Measurements from ENCODE around the gene TNFAIP8L1. TPM values are rescaled to one million over a fixed set of nuclear protein-coding genes. Genes with fewer than 3 reads are reported as not detected.
"Not testable (repeated sequence)": the region's sequence is repeated elsewhere in the genome, so short reads cannot be mapped to it uniquely, and the experiment has no call there.

TNFAIP8L1 gene
- total and polyA plus RNA-seq, 10 donors = 12.5 to 39.8 (median 27.1) TPM

DNA sequence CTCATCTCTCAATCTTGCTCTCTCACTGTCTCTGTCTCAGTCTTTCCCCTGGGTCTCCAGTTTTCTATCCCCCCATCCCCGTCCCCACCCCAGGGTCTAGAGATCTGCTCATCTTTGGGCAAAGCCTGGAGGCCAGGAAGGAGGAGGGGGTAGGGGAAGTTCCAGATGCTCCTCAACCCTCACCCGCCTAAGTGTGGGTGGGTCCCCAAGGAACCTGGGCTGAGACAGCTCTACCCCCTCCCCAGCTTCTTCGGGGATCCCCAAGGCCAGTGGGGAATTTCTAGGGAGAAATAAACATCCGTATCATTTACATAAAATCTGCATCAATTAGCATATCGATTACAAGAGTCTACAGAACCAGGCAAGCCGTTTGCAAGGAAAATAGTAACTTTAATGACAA is 48.0 kb upstream of the TNFAIP8L1 start:
- Histone ChIP-seq H3K27ac (no peak overlapping the region), H3K4me1 (peaks cover 0 to 7% (median 0%) of the 10 kb centered on the region in 6 donors), H3K36me3 (no peaks in the 10 kb centered on the region), H3K4me3 (no peak overlapping the region), H3K27me3 (replicated peaks in 1 of 7) (peaks cover 0 to 94% (median 11%) of the 10 kb centered on the region in 7 donors), H3K9me3 (no peaks in the 10 kb centered on the region)
- TF ChIP-seq POLR2A (IDR thresholded peaks at IDR 0.05) = no peak
- no peak for TF ChIP-seq POLR2AphosphoS5 (IDR thresholded peaks at IDR 0.05)
- TF ChIP-seq, protein P1, sequence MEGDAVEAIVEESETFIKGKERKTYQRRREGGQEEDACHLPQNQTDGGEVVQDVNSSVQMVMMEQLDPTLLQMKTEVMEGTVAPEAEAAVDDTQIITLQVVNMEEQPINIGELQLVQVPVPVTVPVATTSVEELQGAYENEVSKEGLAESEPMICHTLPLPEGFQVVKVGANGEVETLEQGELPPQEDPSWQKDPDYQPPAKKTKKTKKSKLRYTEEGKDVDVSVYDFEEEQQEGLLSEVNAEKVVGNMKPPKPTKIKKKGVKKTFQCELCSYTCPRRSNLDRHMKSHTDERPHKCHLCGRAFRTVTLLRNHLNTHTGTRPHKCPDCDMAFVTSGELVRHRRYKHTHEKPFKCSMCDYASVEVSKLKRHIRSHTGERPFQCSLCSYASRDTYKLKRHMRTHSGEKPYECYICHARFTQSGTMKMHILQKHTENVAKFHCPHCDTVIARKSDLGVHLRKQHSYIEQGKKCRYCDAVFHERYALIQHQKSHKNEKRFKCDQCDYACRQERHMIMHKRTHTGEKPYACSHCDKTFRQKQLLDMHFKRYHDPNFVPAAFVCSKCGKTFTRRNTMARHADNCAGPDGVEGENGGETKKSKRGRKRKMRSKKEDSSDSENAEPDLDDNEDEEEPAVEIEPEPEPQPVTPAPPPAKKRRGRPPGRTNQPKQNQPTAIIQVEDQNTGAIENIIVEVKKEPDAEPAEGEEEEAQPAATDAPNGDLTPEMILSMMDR (IDR thresholded peaks at IDR 0.05 in 8 of 11, conservative IDR thresholded peaks at IDR 0.05 in 3 of 11) = no peak
- intact Hi-C loops (cut with DNase I; ENCODE audit: low total_unique reads) = no loop called here
- 36 to 55% (median 43%) methylated on average over 6 of the region's 6 CpGs for WGBS, 5 donors
- no peak for DNase-seq

DNA sequence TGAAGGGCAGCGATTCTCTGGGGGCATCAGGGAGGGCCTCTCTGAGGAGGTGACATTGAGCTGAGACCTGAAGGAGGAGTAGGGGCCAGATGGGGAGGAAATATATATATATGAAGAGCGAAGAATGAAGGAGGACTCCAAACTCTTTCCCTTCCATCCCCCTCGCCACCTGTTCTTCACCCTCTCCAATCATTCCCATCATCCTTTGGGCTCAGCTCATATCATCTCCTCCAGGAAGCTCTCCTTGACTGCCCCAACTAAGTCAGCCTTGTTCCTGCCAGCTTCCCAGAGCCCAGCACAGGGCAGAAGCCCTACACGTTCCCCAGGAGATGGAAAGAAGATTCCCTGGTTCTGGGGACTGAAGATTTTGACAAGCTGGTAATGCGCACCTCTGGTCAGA is 46.9 kb upstream of the TNFAIP8L1 start:
- H3K9me3 ChIP-seq = no peaks in the 10 kb centered on the region
- peaks cover 0 to 18% (median 5%) of the 10 kb centered on the region in 6 donors for H3K4me1 ChIP-seq
- no peak overlapping the region for H3K4me3 ChIP-seq
- intact Hi-C loops (cut with DNase I; ENCODE audit: low total_unique reads) = no loop called here
- no peak for DNase-seq
- no peaks in the 10 kb centered on the region for H3K36me3 ChIP-seq
- no peak overlapping the region for H3K27ac ChIP-seq
- TF ChIP-seq, protein P1 (IDR thresholded peaks at IDR 0.05 in 8 of 11, conservative IDR thresholded peaks at IDR 0.05 in 3 of 11) = no peak
- no peak for TF ChIP-seq POLR2A (IDR thresholded peaks at IDR 0.05)
- WGBS, 5 donors = 72 to 79% (median 76%) methylated on average over 5 of the region's 5 CpGs
- H3K27me3 ChIP-seq (replicated peaks in 1 of 7) = peaks cover 0 to 94% (median 10%) of the 10 kb centered on the region in 7 donors

DNA sequence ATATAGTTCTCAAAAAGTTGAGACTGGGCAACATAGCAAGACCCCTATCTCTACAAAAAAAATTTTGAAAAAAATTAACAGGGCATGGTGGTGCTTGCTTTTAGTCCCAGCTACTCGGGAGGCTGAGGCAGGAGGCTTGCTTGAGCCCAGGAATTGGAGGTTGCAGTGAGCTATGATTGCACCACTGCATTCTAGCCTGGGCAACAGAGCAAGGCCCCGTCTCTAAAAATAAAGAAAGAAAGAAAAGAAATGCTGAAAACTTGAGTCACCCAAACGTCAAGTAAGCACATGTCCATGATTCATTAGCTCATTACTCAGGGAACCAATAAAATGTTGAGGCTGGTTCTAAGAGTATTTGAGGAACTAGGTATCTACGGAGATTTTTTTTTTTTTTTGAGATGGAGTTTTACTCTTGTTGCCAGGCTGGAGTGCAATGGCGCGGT is 45.9 kb upstream of the TNFAIP8L1 start:
- intact Hi-C loops (cut with DNase I; ENCODE audit: low total_unique reads) = no loop called here
- no peak for DNase-seq
- H3K4me1 ChIP-seq = peaks cover 0 to 28% (median 10%) of the 10 kb centered on the region in 6 donors
- H3K27me3 ChIP-seq (replicated peaks in 1 of 7) = peaks cover 0 to 95% (median 12%) of the 10 kb centered on the region in 7 donors
- TF ChIP-seq, protein P1 (IDR thresholded peaks at IDR 0.05 in 8 of 11, conservative IDR thresholded peaks at IDR 0.05 in 3 of 11) = no peak
- no peak for TF ChIP-seq POLR2A (IDR thresholded peaks at IDR 0.05)
- TF ChIP-seq POLR2AphosphoS5 (IDR thresholded peaks at IDR 0.05) = no peak
- no peak overlapping the region for H3K27ac ChIP-seq
- WGBS, 5 donors = 41 to 49% (median 45%) methylated on average over 6 of the region's 6 CpGs
- no peaks in the 10 kb centered on the region for H3K36me3 ChIP-seq
- no peaks in the 10 kb centered on the region for H3K9me3 ChIP-seq
- no peak overlapping the region for H3K4me3 ChIP-seq

DNA sequence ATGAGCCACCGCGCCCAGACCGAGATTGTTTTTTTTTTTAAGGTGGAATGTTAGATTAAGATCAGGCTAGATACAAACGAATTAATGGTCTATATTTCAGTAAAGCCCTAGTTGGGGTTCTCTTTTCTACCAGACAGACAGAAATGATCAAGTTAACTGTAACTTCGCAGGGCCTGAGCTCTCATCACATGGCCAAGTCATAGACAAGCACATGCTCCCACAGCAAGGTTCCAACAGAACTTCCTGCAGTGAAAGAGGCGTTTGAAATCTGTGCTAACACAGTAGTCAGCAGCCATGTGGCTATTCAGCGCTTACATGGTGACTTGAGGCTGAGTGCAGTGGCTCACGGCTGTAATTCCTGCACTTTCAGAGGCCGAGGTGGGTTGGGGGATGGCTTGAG is 45.1 kb upstream of the TNFAIP8L1 start:
- H3K27ac ChIP-seq = no peak overlapping the region
- intact Hi-C loops (cut with DNase I; ENCODE audit: low total_unique reads) = no loop called here
- no peaks in the 10 kb centered on the region for H3K9me3 ChIP-seq
- H3K4me3 ChIP-seq = no peak overlapping the region
- no peaks in the 10 kb centered on the region for H3K36me3 ChIP-seq
- no peak for DNase-seq
- WGBS, 5 donors = 65 to 73% (median 70%) methylated on average over 7 to 9 of the region's 9 CpGs
- peaks cover 0 to 33% (median 13%) of the 10 kb centered on the region in 6 donors for H3K4me1 ChIP-seq
- H3K27me3 ChIP-seq (replicated peaks in 1 of 7) = peaks cover 0 to 95% (median 18%) of the 10 kb centered on the region in 7 donors
- TF ChIP-seq POLR2AphosphoS5 (IDR thresholded peaks at IDR 0.05) (no peak), POLR2A (IDR thresholded peaks at IDR 0.05) (no peak)
- TF ChIP-seq, protein P1 (IDR thresholded peaks at IDR 0.05 in 8 of 11, conservative IDR thresholded peaks at IDR 0.05 in 3 of 11) = no peak

DNA sequence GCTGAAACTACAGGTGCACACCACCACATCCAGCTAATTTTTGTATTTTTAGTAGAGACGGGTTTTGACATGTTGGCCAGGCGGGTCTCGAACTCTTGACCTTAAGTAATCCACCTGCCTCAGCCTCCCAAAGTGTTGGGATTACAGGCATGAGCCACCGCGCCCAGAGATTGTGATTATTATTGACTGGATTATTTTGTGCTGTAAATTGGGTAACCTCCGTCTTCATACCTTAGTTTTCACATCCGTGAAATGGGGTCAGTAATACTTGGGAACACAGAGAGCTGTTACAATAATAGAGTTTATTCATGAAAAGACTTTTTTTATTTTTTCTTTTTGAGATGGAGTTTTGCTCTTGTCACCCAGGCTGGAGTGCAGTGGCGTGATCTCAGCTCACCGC is 44.2 kb upstream of the TNFAIP8L1 start:
- H3K9me3 ChIP-seq; H3K36me3 ChIP-seq; intact Hi-C loops (cut with DNase I; ENCODE audit: low total_unique reads); DNase-seq; H3K27ac ChIP-seq; H3K4me3 ChIP-seq: not testable (repeated sequence)
- Histone ChIP-seq H3K4me1 (peaks cover 0 to 33% (median 13%) of the 10 kb centered on the region in 6 donors), H3K27me3 (replicated peaks in 1 of 7) (peaks cover 0 to 95% (median 23%) of the 10 kb centered on the region in 7 donors)
- 90 to 96% (median 92%) methylated on average over 9 of the region's 9 CpGs for WGBS, 5 donors

All from spleen (tissue), 11 donors.